KMS-11 (cell line): ENCODE results near the gene ALPI.
"Not testable (repeated sequence)": the region's sequence is repeated elsewhere in the genome, so short reads cannot be mapped to it uniquely, and the experiment has no call there.

Experiments
- H2AFZ ChIP-seq: fragments of 200-600 bp; sonication (generic); 2 replicates; pipeline ENCODE4 v1.6.1; 2016; ENCODE audit warnings: antibody characterized with exemption, mixed run types, low read depth
- H3K27ac ChIP-seq: fragments of 200-600 bp; sonication (generic); 2 replicates; pipeline ENCODE4 v1.6.1; 2016; ENCODE audit warnings: mild to moderate bottlenecking, mixed run types
- H3K27me3 ChIP-seq: fragments of 200-600 bp; sonication (generic); 2 replicates; pipeline ENCODE4 v1.6.1; 2017; ENCODE audit warnings: mild to moderate bottlenecking, low read depth, mixed run types, moderate library complexity; ENCODE audit not compliant: insufficient read depth
- H3K36me3 ChIP-seq: fragments of 200-600 bp; sonication (generic); 2 replicates; pipeline ENCODE4 v1.6.1; 2017; ENCODE audit warnings: mild to moderate bottlenecking, mixed run types; ENCODE audit not compliant: insufficient read depth
- H3K4me1 ChIP-seq: fragments of 200-600 bp; sonication (generic); 2 replicates; pipeline ENCODE4 v1.6.1; 2016; ENCODE audit warnings: mild to moderate bottlenecking, low read depth, mixed run types; ENCODE audit not compliant: poor library complexity, severe bottlenecking
- H3K4me2 ChIP-seq: fragments of 200-600 bp; sonication (generic); 2 replicates; pipeline ENCODE4 v1.7.0; 2016; ENCODE audit warnings: mild to moderate bottlenecking, mixed run types
- H3K4me3 ChIP-seq: fragments of 200-600 bp; sonication (generic); IDR thresholded peaks from 2 replicates; pipeline ENCODE4 v1.6.1; 2017; ENCODE audit warnings: low read depth, low read length, mixed read lengths; ENCODE audit not compliant: insufficient read depth
- H3K79me2 ChIP-seq: fragments of 200-600 bp; sonication (generic); 2 replicates; pipeline ENCODE4 v1.6.1; 2016; ENCODE audit warnings: low read depth, mixed run types; ENCODE audit not compliant: insufficient read depth
- H3K9ac ChIP-seq: fragments of 200-600 bp; sonication (generic); 2 replicates; pipeline ENCODE4 v1.6.1; 2016; ENCODE audit warnings: mild to moderate bottlenecking, mixed run types
- H4K20me1 ChIP-seq: fragments of 200-600 bp; sonication (generic); 2 replicates; pipeline ENCODE4 v1.6.1; 2016; ENCODE audit warnings: mild to moderate bottlenecking, mixed run types; ENCODE audit not compliant: insufficient read depth
- CTCF ChIP-seq: fragments of 200-600 bp; sonication (generic); conservative IDR thresholded peaks from 2 replicates; pipeline ENCODE4 v1.6.1; 2017; ENCODE audit warnings: low read depth, mild to moderate bottlenecking, antibody characterized with exemption, low read length, moderate library complexity, mixed read lengths

Gene ALPI

GRCh38 chr2:232440220-232441018 lies 15.5 kb upstream of the ALPI start:
- not testable (repeated sequence) for H3K4me2 ChIP-seq

GRCh38 chr2:232441147-232441651 lies 14.8 kb upstream of the ALPI start:
- Histone ChIP-seq H3K4me1 (no peaks in the 10 kb centered on the region), H4K20me1 (no peaks in the 10 kb centered on the region), H3K27ac (no peak overlapping the region), H3K4me2 (no peak overlapping the region), H3K36me3 (no peaks in the 10 kb centered on the region), H3K9ac (no peak overlapping the region), H2AFZ (no peak overlapping the region), H3K27me3 (no peaks in the 10 kb centered on the region), H3K79me2 (no peaks in the 10 kb centered on the region), H3K4me3 (no peak overlapping the region)
- TF ChIP-seq CTCF, result no peak

More at GRCh38 chr2:232440220-232441018, 15.5 kb upstream of the ALPI start:
- peak overlapping the region; percentile 44 for H2AFZ ChIP-seq
- H3K4me1 ChIP-seq, H4K20me1 ChIP-seq, H3K9ac ChIP-seq, H3K4me3 ChIP-seq, H3K79me2 ChIP-seq, H3K36me3 ChIP-seq, H3K27ac ChIP-seq, H3K27me3 ChIP-seq: not testable (repeated sequence)
- peak; percentile 84 for TF ChIP-seq CTCF

GRCh38 chr2:232441922-232442321 lies 14.0 kb upstream of the ALPI start:
- H3K27me3 ChIP-seq, H3K79me2 ChIP-seq, H3K4me2 ChIP-seq, H3K27ac ChIP-seq, H2AFZ ChIP-seq, H3K9ac ChIP-seq, H4K20me1 ChIP-seq, H3K4me1 ChIP-seq, H3K36me3 ChIP-seq, H3K4me3 ChIP-seq: not testable (repeated sequence)

GRCh38 chr2:232442431-232442830 lies 13.5 kb upstream of the ALPI start:
- not testable (repeated sequence) for H3K4me2 ChIP-seq, H3K4me1 ChIP-seq, H3K4me3 ChIP-seq, H2AFZ ChIP-seq, H3K9ac ChIP-seq, H3K79me2 ChIP-seq, H4K20me1 ChIP-seq, H3K36me3 ChIP-seq, H3K27ac ChIP-seq, H3K27me3 ChIP-seq

GRCh38 chr2:232443047-232443446 lies 12.9 kb upstream of the ALPI start:
- H4K20me1 ChIP-seq, H2AFZ ChIP-seq, H3K4me2 ChIP-seq, H3K27me3 ChIP-seq, H3K36me3 ChIP-seq, H3K27ac ChIP-seq, H3K79me2 ChIP-seq, H3K4me3 ChIP-seq, H3K4me1 ChIP-seq, H3K9ac ChIP-seq: not testable (repeated sequence)

GRCh38 chr2:232443669-232444408 lies 12.1 kb upstream of the ALPI start:
- not testable (repeated sequence) for H4K20me1 ChIP-seq, H3K4me1 ChIP-seq, H3K4me3 ChIP-seq, H3K79me2 ChIP-seq, H3K27ac ChIP-seq, H3K4me2 ChIP-seq, H3K9ac ChIP-seq, H3K27me3 ChIP-seq, H3K36me3 ChIP-seq
- H2AFZ ChIP-seq, result peak overlapping the region; percentile 57; the same call in 1 of the 2 replicates
